Measurements from ENCODE around the gene GCAT.

The GCAT gene

DNA sequence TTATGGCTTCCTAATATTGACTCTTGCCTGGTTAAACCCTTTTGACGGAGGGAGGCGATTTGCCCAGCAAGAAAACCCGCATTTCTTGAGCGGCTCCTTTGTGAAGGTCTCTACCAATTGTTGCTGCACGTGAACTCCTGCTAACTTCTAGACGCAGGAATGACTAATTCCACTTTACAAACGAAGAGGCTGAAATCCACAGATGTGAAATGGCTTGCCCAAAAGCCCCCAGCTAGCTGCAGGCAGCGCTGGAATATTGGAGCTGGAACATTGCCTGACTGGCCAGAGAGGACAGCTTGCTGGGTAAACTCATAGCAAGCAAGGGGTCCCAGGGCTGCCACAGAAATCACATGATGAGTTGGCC is 542 bp downstream of the GCAT start:
- DNase-seq (ENCODE audit: low spot score) = no peak
- FAIRE-seq = no peak

DNA sequence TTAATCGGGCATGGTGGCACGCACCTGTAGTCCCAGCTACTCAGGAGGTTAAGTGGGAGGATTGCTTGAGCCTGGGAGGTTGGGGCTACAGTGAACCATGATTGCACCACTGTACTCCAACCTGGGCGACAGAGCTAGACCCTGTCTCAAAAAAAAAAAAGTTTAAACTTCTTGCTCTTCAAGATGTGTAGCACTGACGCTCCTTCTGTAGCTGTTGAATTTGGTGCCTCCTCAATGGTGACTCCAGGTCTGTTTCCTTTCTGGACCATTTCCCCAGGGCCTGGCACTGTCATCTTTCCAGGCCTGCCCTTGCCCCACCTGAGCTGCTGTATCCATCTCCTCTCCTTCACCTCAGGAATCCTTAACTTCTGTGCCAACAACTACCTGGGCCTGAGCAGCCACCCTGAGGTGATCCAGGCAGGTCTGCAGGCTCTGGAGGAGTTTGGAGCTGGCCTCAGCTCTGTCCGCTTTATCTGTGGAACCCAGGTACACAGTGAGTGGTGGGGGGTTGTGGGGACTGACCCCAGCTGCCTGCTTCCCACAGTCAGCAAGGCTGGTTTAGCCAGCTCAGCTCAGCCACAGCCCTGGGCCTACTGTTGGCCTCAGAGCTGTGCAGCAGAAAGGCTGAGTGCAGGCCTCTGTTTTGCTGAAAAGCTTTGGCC is 2.1 kb downstream of the GCAT start:
- FAIRE-seq (no peak), DNase-seq (ENCODE audit: low spot score) (no peak)

DNA sequence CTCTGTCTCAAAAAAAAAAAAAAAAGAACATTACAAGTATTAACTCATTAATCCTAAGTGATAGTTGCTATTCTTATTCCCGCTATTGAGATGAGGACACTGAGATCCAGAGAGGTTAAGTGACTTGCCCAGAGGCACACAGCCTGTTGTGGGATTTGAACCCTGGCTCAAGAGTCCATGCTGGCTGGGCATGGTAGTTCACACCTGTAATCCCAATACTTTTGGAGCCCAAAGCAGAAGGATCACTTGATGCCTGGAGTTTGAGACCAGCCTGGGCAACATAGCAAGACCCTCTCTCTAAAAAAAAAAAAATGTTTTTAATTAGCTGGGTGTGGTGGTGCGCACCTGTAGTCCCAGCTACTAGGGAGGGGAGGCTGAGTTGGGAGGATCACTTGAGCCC is 4.1 kb downstream of the GCAT start:
- FAIRE-seq = no peak
- DNase-seq (ENCODE audit: low spot score) = no peak

DNA sequence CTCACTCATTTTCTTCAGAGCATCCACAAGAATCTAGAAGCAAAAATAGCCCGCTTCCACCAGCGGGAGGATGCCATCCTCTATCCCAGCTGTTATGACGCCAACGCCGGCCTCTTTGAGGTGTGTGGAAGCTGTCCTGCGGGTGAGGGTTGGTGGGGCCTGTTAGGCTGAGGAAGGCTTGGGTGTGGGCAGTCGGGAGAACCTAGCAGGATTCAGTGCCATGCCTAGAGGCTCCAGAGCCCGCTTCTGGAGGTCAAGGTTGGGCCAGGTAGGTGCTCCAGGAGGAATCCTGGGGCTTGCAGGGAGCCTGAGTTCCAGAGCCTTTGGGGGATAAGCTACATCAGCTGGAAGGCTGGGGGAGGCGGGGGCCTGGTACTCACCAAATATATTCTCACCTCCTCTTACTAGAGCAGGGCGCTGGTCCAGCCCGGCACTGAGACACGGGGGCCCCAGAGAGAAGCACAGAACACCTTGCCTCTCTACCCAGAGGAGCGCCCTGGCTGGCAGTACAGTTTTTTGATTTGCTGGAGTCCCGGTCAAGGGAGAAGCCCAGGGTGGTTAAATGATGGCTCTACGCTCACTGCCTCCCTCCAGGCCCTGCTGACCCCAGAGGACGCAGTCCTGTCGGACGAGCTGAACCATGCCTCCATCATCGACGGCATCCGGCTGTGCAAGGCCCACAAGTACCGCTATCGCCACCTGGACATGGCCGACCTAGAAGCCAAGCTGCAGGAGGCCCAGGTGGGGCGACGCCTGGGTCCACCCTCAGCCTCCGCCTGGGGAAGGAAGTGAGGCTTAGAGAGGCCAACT is 5.3 kb downstream of the GCAT start:
- FAIRE-seq (no peak), DNase-seq (ENCODE audit: low spot score) (no peak)

DNA sequence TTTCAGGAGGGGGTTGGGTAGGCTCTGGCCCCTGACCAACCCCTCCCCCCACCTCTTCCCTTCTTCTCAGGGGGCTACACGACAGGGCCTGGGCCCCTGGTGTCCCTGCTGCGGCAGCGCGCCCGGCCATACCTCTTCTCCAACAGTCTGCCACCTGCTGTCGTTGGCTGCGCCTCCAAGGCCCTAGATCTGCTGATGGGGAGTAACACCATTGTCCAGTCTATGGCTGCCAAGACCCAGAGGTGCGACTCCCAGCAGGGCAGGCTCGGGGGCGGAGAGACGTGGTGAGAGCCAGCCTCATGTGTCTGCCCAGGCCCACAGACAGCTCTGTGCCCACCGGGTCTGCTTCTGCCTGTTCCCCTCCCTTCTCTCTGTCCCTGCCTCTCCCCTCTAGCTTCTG is 7.9 kb downstream of the GCAT start:
- FAIRE-seq (no peak), DNase-seq (ENCODE audit: low spot score) (no peak)

DNA sequence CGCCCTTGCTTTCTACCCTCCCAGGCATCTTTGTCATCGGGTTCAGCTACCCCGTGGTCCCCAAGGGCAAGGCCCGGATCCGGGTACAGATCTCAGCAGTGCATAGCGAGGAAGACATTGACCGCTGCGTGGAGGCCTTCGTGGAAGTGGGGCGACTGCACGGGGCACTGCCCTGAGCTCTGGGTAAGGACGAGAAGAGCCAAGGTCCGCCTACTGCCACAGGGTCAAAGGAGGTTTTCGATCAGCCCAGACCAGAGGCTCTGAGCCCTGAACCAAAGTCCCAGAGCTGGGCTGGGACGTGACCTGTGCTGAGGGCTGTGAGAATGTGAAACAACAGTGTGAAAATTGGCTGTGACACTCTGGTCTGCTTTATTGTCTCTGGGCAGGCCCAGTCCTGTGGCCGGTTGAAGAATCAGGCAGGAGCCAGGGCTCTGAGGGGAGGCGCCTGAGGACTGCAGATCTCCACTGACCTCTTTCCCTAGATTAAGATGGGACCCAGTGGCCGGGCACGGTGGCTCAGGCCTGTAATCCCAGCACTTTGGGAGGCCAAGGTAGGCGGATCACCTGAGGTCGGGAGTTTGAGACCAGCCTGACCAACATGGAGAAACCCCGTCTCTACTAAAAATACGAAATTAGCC is 8.9 kb downstream of the GCAT start:
- FAIRE-seq (no peak), DNase-seq (ENCODE audit: low spot score) (no peak)

DNA sequence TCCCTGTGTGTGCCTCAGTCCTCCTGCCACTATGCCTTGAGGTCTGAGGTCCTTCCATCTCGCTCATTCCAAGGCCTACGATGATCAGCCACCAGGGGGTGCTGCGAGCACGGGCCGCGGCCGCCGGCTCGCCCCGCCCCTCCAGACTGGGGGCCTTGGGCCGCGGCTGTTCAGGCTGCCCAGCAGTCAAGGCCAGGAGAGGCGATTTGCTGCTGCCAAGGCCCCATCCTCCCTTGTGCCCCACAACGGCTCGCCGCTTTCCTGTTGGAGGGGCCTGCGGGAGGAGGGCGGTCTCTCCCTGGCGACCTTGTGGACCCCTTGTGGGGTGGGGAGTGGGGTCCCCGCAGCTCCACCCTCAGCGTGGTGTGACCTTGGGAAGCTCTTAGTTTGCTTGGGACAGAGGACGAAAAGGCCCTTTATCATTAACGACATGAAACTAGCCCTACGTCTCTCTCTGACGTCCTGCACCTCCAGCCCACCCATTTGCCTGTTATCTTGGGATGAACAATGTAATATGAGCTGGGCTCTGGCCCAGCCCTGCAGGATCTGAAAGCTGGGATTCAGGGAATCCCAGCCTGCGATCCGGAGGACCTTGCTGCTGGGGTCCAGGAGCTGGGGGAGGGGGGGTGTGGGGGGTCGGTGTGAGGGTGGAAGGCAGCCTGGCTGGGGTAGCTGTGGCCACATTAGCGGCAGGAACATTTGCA is 10.1 kb downstream of the GCAT start:
- FAIRE-seq (peak; percentile 97), DNase-seq (ENCODE audit: low spot score) (peak; percentile 92)

DNA sequence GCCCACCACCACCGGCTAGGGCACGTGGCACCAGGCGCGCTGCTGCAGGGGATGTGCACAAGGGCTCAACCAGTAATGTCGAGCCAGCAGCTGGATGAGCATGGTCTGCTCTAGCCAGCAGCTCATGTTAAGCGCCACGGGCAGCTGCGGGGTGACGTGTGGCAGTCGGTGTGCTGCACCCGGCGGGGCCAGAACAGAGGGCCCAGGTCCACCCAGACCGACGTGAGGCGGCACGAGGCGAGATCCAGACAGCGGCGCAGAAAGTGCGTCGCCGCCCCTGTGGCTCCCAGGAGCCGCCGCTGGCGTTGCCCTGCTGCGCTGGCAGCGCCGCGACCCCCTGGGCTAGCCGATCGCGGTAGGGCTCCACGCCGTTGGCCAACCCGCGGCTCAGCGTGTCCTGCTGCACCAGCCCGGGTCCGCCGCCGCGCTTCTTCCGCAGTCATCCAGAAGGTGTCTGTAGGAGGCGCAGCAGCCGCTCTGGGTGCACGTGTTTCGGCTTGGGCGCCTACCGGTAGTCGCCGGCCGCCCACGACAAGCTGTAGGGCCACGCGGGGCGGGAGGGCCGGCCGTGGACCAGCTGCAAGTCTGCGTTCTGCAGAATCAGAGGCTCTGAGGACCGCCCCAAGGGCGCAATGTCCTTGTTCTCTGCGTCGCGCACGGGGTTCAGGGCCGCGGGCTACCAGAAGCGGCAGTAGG is 10.8 kb downstream of the GCAT start:
- FAIRE-seq (peak; percentile 58), DNase-seq (ENCODE audit: low spot score) (no peak)

DNA sequence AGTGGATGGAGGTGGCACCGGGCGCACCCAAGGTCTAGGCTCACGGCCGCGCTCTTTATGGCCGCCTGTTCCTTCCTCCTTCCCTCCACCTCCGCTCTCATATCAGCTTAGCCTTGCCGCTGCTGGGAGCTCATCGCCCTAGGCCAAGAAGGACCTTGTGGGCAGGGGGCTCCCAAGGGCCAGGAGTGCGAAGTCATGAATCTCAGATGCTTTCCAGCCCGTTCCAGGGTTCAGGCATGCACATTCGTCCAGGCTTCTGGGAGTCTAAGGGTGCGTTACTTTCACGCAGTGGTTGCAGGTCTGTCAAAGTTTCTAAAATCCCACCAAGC is 11.3 kb downstream of the GCAT start:
- FAIRE-seq (no peak), DNase-seq (ENCODE audit: low spot score) (no peak)

DNA sequence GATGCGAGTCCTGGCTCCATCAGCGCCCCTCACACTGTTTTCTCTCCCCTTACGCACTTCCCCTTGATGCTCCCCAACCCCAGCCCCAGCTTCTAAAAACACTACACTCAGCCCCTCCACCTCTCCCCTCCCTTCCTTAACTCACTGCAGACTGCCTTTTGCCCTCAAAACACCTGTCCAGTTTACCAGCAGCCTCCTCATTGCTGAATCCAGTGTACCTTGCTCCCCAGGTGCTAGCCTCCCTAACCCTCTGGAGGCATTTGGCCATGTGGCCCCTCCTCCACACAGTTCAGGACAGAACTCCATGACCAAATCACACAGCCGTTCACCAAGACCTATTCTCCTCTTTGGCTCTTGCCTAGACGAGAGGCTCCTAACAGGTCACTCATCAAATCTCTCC is 12.6 kb downstream of the GCAT start:
- DNase-seq (ENCODE audit: low spot score) (no peak), FAIRE-seq (no peak)

DNA sequence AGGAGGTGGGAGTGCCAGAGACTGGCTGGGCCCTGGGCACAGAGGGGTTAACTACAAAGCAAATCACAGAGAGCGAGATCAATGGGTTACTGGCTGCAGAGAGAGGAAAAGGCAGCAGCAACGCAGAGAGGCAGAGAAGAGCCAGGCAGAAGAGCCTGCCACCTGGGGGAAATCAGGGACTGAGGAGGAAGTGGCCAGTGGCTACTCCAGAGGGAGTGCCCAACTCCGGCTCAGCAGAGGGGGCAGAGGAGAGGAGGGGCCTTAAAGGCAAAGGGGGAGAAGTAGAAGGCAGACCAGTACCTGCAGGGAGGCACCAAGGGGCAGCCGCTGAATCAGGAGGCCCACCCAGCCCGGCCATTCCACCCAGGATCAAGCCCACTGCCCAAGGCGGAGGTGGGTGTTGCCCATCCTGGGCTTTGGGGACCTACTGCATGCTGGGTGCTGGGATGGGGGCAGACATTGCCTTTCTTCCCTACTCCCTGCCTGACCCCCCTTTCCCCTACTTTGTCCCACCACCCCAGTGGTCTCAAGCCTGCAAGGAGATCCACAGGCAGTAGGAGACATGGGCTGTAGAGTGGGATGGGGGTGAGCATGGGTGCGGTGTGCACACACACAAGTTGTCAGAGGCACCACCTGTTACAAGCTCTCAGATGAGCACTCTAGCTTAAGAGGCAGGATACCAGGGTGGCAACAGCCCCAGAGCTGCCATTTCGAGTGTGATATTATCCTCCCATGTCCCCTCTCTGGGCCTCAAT is 14.5 kb downstream of the GCAT start:
- FAIRE-seq = no peak
- DNase-seq (ENCODE audit: low spot score) = no peak

DNA sequence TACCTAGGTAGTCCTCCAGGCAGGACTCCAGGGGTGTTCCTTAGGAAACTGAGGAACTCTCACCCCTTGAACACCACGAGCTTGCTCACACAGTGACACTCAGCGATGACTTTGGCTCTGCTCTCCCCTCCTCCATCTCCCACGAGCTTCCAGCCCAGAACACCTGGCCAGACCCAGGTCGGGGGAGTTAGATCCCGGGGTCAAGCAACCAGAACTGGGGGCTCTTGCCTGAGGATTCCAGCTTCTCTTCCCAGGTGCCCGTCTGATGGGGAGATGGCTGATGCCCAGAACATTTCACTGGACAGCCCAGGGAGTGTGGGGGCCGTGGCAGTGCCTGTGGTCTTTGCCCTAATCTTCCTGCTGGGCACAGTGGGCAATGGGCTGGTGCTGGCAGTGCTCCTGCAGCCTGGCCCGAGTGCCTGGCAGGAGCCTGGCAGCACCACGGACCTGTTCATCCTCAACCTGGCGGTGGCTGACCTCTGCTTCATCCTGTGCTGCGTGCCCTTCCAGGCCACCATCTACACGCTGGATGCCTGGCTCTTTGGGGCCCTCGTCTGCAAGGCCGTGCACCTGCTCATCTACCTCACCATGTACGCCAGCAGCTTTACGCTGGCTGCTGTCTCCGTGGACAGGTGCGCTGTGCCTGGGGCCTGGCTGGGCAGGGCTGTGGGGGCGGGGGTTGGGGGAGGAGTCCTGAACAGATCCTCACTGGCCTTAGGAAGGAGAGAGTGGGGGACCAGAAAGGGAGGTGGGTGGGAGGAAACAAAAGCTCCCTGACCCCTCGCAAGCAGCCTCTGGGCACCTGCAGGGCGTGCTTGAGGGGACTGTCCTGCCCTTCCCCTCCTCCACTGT is 15.6 kb downstream of the GCAT start, which contains the start of gene GALR3:
Gene GALR3 (plus strand): TSS at position 249 of the 852 bp plus-strand sequence. CDS start 25 bp downstream, at position 274.
- no peak for DNase-seq (ENCODE audit: low spot score)

DNA sequence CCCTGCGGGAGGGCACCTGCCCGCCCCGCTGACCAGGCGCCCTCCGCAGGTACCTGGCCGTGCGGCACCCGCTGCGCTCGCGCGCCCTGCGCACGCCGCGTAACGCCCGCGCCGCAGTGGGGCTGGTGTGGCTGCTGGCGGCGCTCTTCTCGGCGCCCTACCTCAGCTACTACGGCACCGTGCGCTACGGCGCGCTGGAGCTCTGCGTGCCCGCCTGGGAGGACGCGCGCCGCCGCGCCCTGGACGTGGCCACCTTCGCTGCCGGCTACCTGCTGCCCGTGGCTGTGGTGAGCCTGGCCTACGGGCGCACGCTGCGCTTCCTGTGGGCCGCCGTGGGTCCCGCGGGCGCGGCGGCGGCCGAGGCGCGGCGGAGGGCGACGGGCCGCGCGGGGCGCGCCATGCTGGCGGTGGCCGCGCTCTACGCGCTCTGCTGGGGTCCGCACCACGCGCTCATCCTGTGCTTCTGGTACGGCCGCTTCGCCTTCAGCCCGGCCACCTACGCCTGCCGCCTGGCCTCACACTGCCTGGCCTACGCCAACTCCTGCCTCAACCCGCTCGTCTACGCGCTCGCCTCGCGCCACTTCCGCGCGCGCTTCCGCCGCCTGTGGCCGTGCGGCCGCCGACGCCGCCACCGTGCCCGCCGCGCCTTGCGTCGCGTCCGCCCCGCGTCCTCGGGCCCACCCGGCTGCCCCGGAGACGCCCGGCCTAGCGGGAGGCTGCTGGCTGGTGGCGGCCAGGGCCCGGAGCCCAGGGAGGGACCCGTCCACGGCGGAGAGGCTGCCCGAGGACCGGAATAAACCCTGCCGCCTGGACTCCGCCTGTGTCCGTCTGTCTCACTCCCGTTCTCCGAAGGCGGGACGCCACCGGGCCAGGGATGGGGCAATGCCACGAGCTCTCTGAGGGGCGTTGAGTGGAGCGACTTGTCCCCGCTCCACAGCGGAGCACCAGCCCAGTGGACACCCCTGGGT is 17.2 kb downstream of the GCAT start:
- DNase-seq (ENCODE audit: low spot score) = no peak
- no peak for FAIRE-seq

More for the DNA sequence above, 15.6 kb downstream of the GCAT start, which contains the start of gene GALR3:
- FAIRE-seq = no peak

DNA sequence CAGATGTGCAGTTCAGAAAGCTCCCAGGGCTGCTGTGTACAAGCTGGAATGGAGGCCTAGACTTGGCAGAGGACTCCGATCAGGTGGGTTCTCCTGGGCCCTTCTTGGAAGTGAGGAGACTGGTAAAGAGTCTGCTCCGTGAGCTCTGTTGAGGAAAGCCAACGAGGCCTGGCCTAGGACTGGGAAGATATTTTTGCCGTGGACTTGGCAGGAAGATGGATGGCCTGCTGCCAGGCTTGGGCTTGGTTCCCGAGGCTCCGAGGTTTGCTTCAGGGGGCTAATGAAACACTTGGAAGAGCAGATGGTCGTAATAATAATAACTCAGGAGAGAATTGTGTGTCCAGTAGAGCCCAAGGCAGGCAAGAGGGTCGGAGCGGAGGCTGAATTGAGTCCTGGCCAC is 19.3 kb downstream of the GCAT start:
- DNase-seq (ENCODE audit: low spot score) (no peak), FAIRE-seq (no peak)

DNA sequence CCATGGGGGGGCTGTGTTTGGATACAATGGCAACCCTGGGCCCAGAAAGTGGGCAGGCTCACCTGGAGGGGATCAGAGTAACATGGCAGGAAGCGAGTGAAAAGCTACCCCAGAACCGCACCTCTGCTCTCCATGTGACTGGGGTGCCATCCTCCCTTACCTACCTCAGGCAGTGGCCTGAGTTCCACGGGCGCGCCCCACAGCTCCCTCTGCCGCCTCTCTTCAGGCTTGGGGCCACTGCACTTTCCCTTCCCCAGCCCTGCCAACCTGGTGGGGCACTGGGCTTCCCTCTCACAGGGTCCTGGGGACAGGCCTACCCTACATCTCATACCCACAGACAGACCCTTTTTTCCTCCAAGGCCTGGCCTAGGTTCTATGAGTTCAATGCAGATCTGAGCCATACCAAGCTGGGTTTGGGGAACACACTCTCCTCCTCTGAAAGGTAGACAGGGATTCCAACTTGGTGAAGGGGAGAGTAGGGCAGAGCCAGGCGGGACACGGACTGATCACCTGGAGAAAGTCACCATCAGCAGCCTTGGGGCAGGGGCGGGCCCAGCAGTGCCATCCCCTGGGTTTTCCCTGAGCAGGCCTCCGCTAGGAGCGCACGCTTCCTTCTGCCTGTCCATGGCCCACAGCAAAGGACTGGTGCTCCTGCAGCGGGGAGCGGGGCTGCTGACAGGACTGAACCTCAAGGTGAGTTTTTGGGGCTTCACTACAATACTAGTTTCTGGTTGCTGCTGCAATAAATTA is 22.5 kb downstream of the GCAT start:
- no peak for DNase-seq (ENCODE audit: low spot score)

DNA sequence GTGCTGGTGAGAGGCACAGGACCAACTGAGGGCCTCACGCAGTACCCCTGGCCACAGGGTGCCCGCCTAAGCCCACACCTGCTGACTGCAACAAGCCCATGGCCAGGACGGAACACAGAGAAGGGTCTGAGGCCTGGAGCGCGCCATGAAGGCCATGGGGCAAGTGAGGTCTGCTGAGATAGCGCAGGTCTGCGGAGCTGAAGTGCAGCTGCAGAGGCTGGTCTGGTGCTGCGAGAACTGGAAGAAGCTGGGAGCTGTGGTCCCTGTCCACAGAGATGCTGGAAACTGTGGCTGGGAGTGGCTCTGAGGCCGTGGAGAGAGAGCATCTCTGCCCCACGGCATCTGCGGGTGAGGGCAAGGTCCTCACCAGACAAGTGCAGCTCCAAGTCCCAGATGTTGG is 23.7 kb downstream of the GCAT start:
- DNase-seq (ENCODE audit: low spot score) = no peak
- no peak for FAIRE-seq

More for the DNA sequence above, 22.5 kb downstream of the GCAT start:
- no peak for FAIRE-seq

DNA sequence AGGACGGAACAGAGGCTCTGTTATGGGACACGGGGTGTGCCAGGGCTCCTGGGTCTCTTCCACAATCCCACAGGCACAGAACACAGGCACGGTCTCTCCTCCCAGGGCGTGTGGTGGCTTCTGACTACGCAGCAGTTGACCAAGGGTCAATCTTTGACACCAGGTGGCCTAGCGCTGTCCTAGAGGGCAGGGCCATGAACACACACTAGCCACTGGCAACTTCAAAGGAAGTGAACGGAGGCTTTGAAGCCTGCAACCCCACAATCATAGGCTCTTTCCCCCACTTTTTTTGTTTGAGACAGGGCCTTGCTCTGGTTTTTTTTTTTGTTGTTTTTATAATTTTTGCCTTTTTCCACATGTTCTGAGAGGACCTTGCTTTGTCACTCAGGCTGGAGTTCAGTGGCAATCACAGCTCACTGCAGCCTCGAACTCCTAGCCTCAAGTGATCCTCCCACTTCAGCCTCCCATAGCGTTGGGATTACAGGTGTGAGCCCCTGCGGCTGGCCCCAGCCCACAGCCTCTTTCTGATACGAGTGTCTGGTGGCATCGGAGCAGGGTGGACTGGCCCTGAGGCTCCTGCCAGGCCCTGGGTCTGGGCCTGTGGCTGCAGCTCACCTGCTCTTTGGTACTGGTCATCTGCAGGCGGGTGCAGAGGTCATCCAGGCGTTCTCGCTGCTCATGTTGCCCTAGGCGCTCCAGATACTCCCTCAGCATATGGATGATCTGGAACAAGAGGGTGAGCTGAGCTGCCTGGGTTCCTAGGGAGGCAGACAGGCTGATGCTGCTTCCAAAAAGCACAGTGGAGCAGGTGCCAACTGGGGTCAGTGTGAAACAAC is 24.5 kb downstream of the GCAT start:
- FAIRE-seq = no peak
- DNase-seq (ENCODE audit: low spot score) = no peak
